ENCODE data around the gene DAPK1.

- TF ChIP-seq POLR2A (IDR thresholded peaks at IDR 0.05) (no peak), CTCF (IDR thresholded peaks at IDR 0.05) (no peak)
These were observed 59.2 kb downstream of the DAPK1 start for GRCh38 chr9:87556821-87557220.

All from adrenal gland (tissue), 5 donors.